GM12874 (cell line): ENCODE data around the gene ALDH1L1.

Experiments
- TF ChIP-seq, protein P1 (sequence below): IDR thresholded peaks from 2 replicates; pipeline ENCODE4 v1.5.1; 2011; ENCODE audit warnings: low read depth, mild to moderate bottlenecking, control low read depth, low read length, moderate library complexity; ENCODE audit not compliant: insufficient read depth

Gene ALDH1L1

GRCh38 chr3:126191246-126191645 lies 10.9 kb upstream of the ALDH1L1 start:
- TF ChIP-seq, protein P1, sequence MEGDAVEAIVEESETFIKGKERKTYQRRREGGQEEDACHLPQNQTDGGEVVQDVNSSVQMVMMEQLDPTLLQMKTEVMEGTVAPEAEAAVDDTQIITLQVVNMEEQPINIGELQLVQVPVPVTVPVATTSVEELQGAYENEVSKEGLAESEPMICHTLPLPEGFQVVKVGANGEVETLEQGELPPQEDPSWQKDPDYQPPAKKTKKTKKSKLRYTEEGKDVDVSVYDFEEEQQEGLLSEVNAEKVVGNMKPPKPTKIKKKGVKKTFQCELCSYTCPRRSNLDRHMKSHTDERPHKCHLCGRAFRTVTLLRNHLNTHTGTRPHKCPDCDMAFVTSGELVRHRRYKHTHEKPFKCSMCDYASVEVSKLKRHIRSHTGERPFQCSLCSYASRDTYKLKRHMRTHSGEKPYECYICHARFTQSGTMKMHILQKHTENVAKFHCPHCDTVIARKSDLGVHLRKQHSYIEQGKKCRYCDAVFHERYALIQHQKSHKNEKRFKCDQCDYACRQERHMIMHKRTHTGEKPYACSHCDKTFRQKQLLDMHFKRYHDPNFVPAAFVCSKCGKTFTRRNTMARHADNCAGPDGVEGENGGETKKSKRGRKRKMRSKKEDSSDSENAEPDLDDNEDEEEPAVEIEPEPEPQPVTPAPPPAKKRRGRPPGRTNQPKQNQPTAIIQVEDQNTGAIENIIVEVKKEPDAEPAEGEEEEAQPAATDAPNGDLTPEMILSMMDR: no peak

- TF ChIP-seq, protein P1: no peak
Measured at GRCh38 chr3:126187920-126188319, 7.5 kb upstream of the ALDH1L1 start.

GRCh38 chr3:126186749-126187148 lies 6.4 kb upstream of the ALDH1L1 start:
- TF ChIP-seq, protein P1: no peak

GRCh38 chr3:126186271-126186670 lies 5.9 kb upstream of the ALDH1L1 start:
- TF ChIP-seq, protein P1: no peak

GRCh38 chr3:126184465-126185000 lies 4.1 kb upstream of the ALDH1L1 start:
- TF ChIP-seq, protein P1: no peak

DNA sequence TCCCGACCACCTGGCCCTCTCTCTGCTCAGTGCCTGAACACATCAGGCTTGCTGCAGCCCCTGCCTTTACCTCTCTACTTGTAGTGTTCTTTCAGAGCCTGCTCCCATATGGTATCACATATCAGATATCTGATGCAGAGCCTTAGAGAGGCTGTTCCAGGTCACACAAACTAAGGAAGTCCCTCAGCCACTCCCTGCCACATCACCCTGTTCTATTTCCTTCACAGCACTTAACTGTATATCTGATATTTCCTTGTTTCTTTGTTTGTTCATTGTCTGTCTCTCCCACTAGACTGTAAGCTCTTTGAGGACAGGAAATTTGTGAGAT lies 976 bp upstream of the ALDH1L1 start:
- TF ChIP-seq, protein P1: no peak

DNA sequence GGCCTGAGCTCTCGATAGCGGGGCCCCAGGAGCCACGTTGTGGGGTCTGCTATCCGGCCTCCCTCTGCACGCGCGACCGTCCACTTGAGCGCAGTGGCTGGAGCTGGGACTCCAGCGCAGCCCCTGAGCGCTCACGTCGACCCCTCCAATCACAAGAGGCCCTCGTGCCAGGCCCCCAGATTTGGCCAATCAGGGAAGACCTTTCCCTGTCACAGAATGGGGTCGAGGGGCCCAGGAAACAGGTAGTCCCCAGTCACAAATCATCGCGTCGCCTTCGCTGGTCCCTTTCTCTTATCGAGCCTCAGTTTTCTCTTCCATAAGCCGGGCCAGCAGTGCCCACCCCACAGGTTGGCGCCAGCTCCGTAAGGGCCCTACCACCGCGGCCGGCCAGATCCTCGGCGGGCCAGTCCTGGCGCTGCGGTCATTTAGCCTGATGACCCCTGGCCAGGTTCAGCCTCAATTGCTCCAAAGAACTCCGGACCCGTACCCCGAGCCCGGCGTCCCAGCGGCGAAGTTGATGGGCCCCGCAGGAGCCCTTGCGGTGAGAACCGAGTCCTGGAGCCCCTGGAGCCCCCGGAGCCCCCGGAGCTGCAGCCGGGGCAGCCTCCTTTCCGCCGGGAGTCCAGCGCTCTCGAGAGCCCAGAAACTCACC lies 435 bp downstream of the ALDH1L1 start:
- TF ChIP-seq, protein P1: no peak
